ENCODE measurements around the gene CDKAL1. TPM values are rescaled to one million over a fixed set of nuclear protein-coding genes. Genes with fewer than 3 reads are reported as not detected.

The CDKAL1 gene
- total and polyA plus RNA-seq, 2 of the 13 experiments (the other 11 are each of a cell fraction or from before 2014, with no cell fraction given) = 9.5 to 27.7 TPM

DNA sequence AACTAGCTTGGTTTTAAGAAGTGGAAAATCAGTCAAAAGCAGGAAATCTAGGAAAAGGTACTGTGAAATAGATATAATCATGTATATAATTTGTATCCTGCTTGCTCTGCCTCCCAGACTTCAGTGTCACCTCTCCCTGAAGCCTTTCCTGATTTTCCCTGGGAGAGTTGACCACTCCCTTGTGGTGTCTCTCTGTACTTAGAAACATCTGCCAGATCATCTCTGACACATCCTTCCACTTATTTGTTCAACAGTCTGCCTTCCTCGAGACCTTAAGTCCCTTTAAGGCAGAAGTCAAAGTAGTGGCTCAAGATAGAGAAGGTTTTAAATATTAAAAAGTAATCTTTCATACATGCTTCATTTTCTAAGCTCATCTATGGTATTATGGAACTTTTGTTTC, 236.5 kb downstream of the CDKAL1 start:
- CTCF ChIA-PET (ENCODE audit: low intra/inter-chr PET ratio, low total read pairs) = no interaction called here
- POLR2A ChIA-PET = no interaction called here
- FAIRE-seq (no peak), ATAC-seq (no peak), DNase-seq (ENCODE audit: low spot score) (no peak)
- BruUV-seq (replicated peaks) = no TSS peak
- 89% methylated on average over 1 of the region's 1 CpG for WGBS (ENCODE audit: low lambda C conversion rate)
- TF ChIP-seq POLR2G (IDR thresholded peaks at IDR 0.05; ENCODE audit: low read depth, low read length) (no peak), ZKSCAN5 (CRISPR knock-in tag; IDR thresholded peaks at IDR 0.05) (no peak), MBD4 (IDR thresholded peaks at IDR 0.05; ENCODE audit: borderline replicate concordance, low read length) (no peak), FOXO1 (CRISPR knock-in tag; IDR thresholded peaks at IDR 0.05) (no peak)
- TF ChIP-seq, protein P1, sequence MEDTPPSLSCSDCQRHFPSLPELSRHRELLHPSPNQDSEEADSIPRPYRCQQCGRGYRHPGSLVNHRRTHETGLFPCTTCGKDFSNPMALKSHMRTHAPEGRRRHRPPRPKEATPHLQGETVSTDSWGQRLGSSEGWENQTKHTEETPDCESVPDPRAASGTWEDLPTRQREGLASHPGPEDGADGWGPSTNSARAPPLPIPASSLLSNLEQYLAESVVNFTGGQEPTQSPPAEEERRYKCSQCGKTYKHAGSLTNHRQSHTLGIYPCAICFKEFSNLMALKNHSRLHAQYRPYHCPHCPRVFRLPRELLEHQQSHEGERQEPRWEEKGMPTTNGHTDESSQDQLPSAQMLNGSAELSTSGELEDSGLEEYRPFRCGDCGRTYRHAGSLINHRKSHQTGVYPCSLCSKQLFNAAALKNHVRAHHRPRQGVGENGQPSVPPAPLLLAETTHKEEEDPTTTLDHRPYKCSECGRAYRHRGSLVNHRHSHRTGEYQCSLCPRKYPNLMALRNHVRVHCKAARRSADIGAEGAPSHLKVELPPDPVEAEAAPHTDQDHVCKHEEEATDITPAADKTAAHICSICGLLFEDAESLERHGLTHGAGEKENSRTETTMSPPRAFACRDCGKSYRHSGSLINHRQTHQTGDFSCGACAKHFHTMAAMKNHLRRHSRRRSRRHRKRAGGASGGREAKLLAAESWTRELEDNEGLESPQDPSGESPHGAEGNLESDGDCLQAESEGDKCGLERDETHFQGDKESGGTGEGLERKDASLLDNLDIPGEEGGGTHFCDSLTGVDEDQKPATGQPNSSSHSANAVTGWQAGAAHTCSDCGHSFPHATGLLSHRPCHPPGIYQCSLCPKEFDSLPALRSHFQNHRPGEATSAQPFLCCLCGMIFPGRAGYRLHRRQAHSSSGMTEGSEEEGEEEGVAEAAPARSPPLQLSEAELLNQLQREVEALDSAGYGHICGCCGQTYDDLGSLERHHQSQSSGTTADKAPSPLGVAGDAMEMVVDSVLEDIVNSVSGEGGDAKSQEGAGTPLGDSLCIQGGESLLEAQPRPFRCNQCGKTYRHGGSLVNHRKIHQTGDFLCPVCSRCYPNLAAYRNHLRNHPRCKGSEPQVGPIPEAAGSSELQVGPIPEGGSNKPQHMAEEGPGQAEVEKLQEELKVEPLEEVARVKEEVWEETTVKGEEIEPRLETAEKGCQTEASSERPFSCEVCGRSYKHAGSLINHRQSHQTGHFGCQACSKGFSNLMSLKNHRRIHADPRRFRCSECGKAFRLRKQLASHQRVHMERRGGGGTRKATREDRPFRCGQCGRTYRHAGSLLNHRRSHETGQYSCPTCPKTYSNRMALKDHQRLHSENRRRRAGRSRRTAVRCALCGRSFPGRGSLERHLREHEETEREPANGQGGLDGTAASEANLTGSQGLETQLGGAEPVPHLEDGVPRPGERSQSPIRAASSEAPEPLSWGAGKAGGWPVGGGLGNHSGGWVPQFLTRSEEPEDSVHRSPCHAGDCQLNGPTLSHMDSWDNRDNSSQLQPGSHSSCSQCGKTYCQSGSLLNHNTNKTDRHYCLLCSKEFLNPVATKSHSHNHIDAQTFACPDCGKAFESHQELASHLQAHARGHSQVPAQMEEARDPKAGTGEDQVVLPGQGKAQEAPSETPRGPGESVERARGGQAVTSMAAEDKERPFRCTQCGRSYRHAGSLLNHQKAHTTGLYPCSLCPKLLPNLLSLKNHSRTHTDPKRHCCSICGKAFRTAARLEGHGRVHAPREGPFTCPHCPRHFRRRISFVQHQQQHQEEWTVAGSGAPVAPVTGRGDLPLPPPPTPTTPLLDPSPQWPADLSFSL (CRISPR knock-in tag; IDR thresholded peaks at IDR 0.05) = no peak
- TF ChIP-seq, protein P2, sequence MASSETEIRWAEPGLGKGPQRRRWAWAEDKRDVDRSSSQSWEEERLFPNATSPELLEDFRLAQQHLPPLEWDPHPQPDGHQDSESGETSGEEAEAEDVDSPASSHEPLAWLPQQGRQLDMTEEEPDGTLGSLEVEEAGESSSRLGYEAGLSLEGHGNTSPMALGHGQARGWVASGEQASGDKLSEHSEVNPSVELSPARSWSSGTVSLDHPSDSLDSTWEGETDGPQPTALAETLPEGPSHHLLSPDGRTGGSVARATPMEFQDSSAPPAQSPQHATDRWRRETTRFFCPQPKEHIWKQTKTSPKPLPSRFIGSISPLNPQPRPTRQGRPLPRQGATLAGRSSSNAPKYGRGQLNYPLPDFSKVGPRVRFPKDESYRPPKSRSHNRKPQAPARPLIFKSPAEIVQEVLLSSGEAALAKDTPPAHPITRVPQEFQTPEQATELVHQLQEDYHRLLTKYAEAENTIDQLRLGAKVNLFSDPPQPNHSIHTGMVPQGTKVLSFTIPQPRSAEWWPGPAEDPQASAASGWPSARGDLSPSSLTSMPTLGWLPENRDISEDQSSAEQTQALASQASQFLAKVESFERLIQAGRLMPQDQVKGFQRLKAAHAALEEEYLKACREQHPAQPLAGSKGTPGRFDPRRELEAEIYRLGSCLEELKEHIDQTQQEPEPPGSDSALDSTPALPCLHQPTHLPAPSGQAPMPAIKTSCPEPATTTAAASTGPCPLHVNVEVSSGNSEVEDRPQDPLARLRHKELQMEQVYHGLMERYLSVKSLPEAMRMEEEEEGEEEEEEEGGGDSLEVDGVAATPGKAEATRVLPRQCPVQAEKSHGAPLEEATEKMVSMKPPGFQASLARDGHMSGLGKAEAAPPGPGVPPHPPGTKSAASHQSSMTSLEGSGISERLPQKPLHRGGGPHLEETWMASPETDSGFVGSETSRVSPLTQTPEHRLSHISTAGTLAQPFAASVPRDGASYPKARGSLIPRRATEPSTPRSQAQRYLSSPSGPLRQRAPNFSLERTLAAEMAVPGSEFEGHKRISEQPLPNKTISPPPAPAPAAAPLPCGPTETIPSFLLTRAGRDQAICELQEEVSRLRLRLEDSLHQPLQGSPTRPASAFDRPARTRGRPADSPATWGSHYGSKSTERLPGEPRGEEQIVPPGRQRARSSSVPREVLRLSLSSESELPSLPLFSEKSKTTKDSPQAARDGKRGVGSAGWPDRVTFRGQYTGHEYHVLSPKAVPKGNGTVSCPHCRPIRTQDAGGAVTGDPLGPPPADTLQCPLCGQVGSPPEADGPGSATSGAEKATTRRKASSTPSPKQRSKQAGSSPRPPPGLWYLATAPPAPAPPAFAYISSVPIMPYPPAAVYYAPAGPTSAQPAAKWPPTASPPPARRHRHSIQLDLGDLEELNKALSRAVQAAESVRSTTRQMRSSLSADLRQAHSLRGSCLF (CRISPR knock-in tag; IDR thresholded peaks at IDR 0.05; ENCODE audit: borderline replicate concordance) = no peak
- no peak overlapping the region for H2AFZ ChIP-seq (ENCODE audit: low read length)
- H4K20me1 ChIP-seq (ENCODE audit: insufficient read depth, low read length) = no peaks in the 10 kb centered on the region
- no peak overlapping the region for H3K4me3 ChIP-seq (replicated peaks in 1 of 3; ENCODE audit: insufficient read depth in 1 of 3, low read depth in 2 of 3, low read length in 3 of 3)
- H3K36me3 ChIP-seq (replicated peaks in 1 of 2; ENCODE audit: control insufficient read depth in 1 of 2, insufficient read depth in 2 of 2, low read length in 2 of 2) = no peaks in the 10 kb centered on the region
- no peaks in the 10 kb centered on the region for H3K4me1 ChIP-seq (ENCODE audit: insufficient read depth, low read length)
- no peaks in the 10 kb centered on the region for H3K27me3 ChIP-seq (ENCODE audit: control insufficient read depth in 1 of 2, insufficient read depth in 2 of 2, low read length in 2 of 2)
- no peak overlapping the region for H3K9ac ChIP-seq (ENCODE audit: insufficient read depth, low read depth, low read length)
- H3K9me3 ChIP-seq (ENCODE audit: low read length) = no peaks in the 10 kb centered on the region
- H3K79me2 ChIP-seq (ENCODE audit: insufficient read depth, low read length) = no peaks in the 10 kb centered on the region
- intact Hi-C loops (cut with micrococcal nuclease; ENCODE audit: unreplicated experiment) (no loop called here), in situ Hi-C loops (cut with HindIII; ENCODE audit: extremely low pct_ligation_motif_present, low pct_unique_long_range_greater_than_20kb) (no loop called here)
- H3K27ac ChIP-seq (ENCODE audit: extremely low read length, insufficient read depth, low read length) = no peak overlapping the region
- no peak overlapping the region for H3K4me2 ChIP-seq (ENCODE audit: low read depth, low read length)
